DMS79 treated with DMSO at 0.1 percent for 48 hours (cell line): ENCODE measurements around the gene KLHL18.
"Not testable (repeated sequence)": the region's sequence is repeated elsewhere in the genome, so short reads cannot be mapped to it uniquely, and the experiment has no call there.

Experiments used
- DNase-seq: peaks from one replicate; lab custom pipeline; 2025; lab: John Stamatoyannopoulos, UW

Gene KLHL18

GRCh38 chr3:47274652-47275051 is 8.1 kb upstream of the KLHL18 start:
- DNase-seq: no peak

- DNase-seq: no peak
Measured at GRCh38 chr3:47276558-47276957, 6.2 kb upstream of the KLHL18 start.

GRCh38 chr3:47280519-47280918 is 2.2 kb upstream of the KLHL18 start:
- DNase-seq: no peak

DNA sequence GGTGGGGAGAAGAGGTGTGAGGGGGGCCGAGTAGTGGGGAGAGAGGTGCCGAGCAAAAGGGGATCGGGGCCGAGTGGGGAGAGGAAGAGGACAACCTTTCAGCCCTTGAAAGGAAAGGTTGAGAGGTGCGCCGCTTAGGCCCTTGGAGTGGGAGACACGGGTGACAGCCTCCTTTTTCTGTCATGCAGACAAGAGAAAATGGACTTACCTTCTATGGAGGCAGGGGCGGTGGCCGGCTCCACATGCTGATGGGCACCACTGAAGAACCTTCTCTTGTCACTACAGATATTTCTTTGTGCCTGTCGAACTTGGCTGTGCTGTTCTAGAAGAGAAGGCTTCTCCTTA is 421 bp downstream of the KLHL18 start:
- DNase-seq: no peak

- no peak for DNase-seq
Measured at GRCh38 chr3:47283591-47284364, 1.0 kb downstream of the KLHL18 start.

- DNase-seq: no peak
Measured at GRCh38 chr3:47288966-47289910, 6.5 kb downstream of the KLHL18 start.

- no peak for DNase-seq
Measured at GRCh38 chr3:47291158-47291753, 8.5 kb downstream of the KLHL18 start.

DNA sequence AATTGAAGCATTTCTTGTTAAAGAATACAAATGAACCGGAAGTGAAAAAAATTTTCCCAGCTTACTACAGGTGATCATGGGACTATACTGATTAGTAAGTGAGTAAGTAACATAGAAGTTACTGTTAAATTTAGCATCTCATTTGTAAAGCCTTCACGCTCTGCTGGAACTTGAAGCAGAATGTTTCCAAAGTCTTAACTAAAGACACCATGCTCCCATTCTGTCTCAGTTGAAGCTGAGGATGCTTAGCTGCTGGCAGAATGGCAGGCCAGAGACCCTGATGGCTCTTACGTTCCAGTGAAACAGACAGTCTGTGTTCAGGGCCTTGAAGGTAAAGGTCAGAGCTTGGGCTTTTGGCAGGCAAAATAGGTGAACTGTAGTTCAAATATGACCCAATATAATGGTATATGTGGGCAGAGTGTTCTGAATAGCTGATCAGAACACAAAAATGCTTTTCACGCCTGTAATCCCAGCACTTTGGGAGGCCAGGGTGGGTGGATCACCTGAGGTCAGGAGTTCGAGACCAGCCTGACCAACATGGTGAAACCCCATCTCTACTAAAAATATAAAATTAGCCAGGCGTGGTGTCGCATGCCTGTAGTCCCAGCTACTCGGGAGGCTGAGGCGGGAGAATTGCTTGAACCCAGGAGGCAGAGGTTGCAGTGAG is 9.1 kb downstream of the KLHL18 start:
- DNase-seq: not testable (repeated sequence)

DNA sequence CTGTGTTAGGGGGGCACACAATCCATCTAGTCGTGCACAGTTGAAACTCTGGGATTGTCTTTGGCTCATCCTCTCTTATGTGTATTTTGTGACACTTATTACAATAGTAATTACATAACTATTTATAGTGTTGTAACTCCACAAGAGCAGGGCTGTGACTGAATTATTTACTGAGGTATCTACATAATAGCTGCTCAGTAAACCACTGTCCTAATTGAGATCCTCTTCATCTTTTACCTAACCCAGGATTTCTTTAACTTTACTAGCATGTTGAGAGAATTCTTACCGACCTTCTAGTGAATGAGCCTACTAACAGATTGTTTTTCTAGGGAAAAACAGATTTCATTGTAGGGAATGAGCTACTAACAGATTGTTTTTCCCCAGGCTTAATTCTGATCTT is 11.1 kb downstream of the KLHL18 start:
- no peak for DNase-seq

DNA sequence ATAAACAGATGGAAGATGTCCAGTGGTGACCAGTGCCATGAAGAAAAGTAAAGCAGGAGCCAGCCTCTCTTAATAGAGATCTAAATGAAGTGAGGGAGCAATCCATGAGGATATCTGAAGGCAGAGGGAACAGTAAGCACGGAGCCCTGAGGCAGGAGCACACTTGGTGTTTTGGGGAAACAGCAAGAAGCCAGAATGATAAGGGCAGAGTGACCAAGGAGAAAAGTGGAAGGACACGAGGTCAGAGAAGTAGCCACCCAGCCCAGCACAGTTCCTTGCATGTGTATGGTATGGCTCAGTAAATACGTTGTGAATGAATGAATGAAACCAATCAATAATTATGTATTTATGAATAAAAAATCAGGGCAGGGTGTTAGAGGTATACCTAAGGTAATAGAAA is 11.6 kb downstream of the KLHL18 start:
- DNase-seq: no peak

DNA sequence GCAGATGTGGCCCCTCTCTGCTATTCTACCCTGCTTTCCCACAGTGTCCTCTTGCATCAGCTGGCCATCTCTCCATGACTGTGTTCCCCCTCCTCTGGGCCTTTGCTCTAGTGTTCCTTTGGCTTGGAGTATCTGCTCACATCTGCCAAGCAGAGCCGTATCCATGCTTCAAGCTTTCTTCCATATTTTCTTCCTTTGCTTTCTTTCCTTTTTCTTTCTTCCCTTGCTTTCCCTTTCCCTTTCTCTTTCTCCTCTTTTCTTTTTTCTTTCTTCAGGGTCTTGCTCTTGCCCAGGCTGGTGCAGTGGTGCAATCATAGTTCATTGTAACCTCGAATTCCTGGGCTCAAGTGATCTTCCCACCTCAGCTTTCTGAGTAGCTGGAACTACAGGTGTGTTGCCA is 12.6 kb downstream of the KLHL18 start:
- DNase-seq: no peak

GRCh38 chr3:47295976-47296375 is 13.2 kb downstream of the KLHL18 start:
- no peak for DNase-seq

- DNase-seq: no peak
Measured at GRCh38 chr3:47296562-47297302, 14.0 kb downstream of the KLHL18 start.

GRCh38 chr3:47298439-47298838 is 15.7 kb downstream of the KLHL18 start:
- DNase-seq: no peak

- DNase-seq: no peak
Measured at GRCh38 chr3:47299381-47300318, 16.9 kb downstream of the KLHL18 start.

DNA sequence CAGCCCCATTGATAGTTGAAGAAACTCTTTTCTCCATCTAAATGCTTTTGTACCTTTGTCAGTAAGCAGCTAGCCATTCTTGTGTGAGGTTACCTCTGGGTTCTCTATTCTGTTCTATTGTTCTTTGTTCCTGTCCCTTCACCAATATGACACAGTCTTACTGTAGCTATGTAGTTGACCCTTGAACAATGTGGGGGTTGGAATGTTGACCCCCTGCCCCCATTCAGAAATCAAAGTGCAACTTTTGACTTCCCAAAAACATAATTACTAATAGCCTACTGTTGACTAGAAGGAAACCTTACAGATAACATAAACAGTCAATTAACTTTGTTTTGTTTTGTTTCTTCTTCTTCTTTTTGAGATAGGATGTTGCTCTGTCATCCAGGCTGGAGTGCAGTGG is 18.7 kb downstream of the KLHL18 start:
- no peak for DNase-seq

- no peak for DNase-seq
Measured at GRCh38 chr3:47306022-47306421, 23.3 kb downstream of the KLHL18 start.

GRCh38 chr3:47309231-47309630 is 26.5 kb downstream of the KLHL18 start:
- not testable (repeated sequence) for DNase-seq

DNA sequence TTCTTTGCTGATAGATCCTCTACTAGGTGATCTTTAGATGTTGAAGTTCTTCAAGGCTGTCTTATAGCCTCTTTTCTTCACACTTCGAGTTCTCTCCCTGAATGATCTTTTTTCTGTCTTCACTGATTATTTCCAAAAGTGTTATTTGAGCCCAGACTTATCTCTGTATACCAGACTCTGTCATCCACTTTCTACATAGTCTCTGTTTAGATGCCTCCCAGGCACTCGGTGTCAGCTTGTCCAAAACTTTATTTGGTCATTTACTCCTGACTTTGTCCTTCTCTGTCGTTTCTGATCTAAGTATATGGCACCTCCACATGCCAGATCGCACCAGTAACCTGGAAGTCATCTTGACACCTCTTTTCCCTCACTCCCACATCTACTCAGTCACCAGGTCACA is 27.6 kb downstream of the KLHL18 start:
- DNase-seq: no peak

DNA sequence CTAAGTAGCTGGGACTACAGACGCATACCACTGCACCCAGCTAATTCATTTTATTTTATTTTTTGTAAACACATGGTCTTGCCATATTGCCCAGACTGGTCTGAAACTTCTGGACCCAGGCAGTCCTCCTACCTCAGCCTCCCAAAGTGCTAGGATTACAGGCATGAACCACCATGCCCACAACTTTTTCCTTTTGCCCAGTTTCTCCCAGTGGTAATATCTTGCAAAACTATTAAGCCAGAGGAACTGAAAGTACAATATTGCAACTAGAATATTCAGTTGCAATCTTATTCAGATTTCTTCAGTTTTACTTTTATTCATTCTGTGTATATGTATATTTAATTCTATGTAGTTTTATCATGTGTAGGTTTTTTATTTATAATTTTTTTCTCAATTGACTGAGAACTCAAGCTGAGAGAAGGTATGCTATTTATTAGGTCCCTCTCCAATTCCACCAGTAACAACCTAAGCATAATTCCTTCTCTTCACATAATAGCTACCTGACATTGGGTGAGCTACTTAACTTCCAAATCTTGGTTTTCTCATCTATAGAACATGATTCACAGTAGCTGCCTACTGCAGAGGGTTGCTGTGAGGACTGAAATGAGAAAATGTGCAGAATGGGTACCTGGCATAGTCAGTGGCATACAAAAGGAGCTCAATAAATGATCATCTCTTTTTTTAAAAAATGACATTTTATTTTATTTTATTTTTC is 30.8 kb downstream of the KLHL18 start:
- DNase-seq: no peak
